ENCODE data around the gene MCCD1.

- no peak for TF ChIP-seq POLR2A (IDR thresholded peaks at IDR 0.05; ENCODE audit: low read depth, low read length)
- no peak for TF ChIP-seq TAF1 (IDR thresholded peaks at IDR 0.05; ENCODE audit: low read depth, low read length)
- no peak for TF ChIP-seq POU2F2 (IDR thresholded peaks at IDR 0.05; ENCODE audit: low read depth, low read length)
- no peak for TF ChIP-seq POLR2AphosphoS5 (IDR thresholded peaks at IDR 0.05; ENCODE audit: low read depth, low read length)
These were observed 19.7 kb downstream of the MCCD1 start for GRCh38 chr6:31548544-31548873.
